ENCODE data around the gene PCAT7.

- no peak for TF ChIP-seq EZH2phosphoT487 (IDR thresholded peaks at IDR 0.05; ENCODE audit: insufficient read depth, low read depth)
- TF ChIP-seq EZH2 (IDR thresholded peaks at IDR 0.05; ENCODE audit: insufficient read depth, poor library complexity, severe bottlenecking), result no peak
These were observed 21.2 kb downstream of the PCAT7 start for GRCh38 chr9:94576131-94576530.
